Occipital lobe (tissue), 2 donors: ENCODE data around the gene RMDN3. TPM values are rescaled to one million over a fixed set of nuclear protein-coding genes. Genes with fewer than 3 reads are reported as not detected.
A peak's percentile ranks its signal among the peaks of the same experiment; 100 is the strongest.

Source experiments
- DNase-seq: peaks from one replicate; lab custom pipeline; 2025; lab: John Stamatoyannopoulos, UW
- total RNA-seq: library from RNA; depleted of rRNA; stranded (reverse); fragments of >200 nt; gene quantifications from one replicate; pipeline ENCODE4 v1.2.3, GENCODE V29; 2014

RMDN3 gene
- total RNA-seq, 1 donor from 2014 or later: 15.0 TPM

DNA sequence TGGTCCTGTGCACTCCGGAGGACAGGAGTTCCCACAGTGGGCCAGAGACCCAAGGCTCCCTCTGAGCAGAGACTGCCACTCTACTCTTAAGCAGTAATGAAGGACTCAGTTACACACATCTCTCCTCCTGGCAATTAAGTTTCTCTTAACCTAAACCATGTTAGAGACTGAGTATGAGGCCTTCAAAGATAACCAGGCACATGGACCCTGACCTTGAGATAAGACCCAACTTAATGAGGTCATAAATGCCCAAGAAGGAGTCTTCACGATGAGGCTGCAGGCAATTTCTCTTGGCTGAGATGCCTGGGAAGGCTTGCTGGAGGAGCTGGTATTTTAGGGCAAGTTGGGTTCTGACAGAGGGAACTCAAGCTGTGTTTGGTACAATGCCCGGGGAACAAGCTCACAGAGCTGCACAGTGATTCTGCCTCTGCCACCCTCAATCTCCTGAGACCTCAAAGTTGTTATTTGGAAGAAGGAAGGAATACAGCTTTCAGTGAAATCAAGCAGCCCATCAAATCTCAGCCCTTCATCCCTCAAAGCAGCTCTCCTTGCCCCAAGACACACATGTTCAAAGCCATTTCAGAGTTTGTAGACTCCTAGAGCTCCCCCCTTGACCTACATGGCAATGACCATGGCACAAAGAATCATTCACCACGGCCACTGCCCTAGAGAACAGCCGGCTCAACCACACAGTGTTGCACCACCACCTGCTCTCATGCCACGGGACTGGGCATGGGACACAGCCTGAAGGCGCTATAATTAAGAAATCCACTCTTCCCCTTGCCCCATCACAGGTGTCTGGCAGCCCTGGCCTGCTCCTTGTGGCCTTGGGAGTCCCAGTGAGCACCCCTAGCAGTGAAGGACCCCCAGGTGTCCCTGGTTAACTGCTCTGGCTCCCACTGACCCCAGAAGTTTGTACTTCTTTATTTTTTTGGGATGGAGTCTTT is 7.1 kb downstream of the RMDN3 start:
- no peak for DNase-seq

DNA sequence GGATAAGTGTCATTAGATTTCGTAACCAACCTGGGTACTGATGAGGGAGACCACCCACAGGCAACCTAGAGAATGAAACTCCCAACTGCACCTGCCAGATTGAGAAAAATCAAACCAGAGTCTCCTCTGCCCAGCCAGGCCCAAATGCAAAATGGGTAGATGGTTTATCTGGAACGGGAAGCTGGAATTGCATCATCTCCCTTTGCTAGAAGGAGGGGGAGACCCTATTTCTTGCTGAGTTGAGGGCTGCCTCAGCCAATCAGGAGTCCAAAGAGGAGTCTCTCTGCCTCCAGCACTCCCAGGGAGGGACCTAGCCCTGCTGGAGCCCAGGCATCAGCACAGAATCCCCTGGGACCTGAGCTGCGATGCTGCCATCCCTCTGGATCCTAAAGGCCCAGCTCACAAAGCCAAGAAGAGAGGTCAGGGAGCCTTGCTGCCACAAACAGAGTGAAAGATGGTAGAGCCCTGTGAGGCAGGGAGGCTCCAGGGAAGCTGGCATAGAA is 8.1 kb downstream of the RMDN3 start:
- no peak for DNase-seq

DNA sequence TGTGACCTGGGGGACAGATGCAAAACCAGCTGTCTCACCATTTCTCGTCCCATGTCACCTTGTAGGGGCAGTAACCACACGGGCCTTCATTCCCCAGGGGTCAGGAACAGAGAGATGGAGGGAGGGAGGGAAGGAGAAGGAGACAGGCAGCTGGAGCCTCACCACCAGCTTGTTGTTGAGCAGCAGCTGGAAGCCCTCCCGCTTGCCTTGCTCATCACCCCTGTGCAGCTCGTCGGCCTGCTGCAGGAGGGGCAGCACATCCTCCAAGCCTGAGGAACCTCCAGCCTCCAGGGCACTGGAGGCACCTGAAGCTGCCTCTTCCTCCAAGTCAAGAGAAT is 10.3 kb downstream of the RMDN3 start:
- DNase-seq: no peak

DNA sequence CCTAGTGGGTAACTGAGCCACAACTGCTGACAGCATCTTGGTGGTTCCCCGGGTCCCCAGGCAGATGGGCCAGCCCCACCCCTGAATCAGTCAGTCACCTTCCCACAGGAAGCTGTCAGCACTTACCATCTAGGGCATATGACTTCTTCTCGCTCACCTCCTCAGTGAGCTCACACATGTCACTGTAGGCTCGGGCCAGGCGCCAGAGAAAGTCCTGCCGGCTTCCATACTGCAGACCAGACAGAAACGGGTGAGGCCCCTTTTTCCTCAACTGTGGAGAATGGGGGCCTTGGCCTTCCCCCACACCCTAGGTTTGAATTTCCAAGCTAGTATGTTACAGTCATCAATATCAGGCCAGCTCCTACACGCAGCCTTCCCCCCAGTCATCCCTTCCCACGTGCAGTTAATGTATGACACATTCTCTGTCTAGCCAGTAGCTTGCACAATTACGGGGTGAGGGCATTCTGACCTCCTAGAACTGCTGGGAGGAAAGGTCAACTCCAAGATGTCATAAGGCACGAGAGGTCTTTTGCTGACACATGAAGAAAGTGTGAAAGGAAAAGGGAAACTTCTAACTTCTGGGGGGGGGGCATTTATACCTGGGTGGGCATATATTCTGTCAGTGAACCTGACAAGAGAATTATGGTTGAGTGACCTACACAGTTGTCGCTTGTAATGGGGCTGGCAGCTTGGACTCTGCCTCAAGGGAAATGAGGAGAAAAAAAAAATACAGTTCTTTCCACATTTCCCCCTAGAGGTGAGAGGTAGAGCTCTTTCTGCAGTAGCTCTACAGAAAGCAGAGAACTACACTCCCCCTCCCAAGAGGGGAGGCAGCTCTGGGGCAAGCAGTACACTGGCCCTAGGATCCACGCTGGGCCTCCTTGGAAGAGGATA is 10.9 kb downstream of the RMDN3 start:
- no peak for DNase-seq

DNA sequence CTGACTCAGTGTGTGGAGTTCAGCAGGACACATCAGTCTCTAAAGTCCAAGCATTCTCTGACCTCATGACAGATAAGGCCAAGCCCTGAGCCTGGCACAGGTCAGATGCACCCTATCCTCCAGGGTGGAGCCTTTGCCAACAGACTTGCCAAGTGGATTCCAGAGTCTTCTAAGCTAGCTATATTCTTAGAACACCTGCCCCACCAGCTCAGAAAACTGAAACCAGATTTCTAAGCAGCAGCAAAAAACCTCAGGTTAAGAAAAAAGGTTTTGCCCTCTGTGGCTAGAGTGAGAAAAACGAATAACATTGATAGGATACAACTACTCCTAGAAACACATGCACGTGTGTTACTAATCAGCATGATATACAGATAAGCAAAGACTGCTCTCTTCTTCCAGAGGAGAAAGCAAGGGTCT is 11.6 kb downstream of the RMDN3 start:
- DNase-seq: no peak

DNA sequence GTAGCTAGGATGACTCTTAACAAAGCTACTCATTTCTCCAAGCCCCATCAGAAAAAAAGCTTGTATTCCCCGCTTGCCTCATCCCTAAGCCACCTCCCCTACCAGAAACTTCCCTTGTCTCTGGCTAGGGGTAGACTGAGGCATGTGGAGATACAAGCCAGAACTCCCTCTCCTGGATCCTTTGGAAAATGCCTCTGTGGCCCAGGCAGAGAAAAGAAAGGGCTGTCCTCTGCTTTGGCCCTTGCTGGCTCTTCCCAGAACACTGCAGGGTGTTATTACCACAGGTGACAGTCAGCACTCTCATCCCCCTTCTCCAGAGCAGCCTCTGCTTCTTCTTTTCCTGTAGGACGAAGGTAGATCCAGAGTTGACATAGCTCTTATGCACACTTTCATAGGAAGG is 15.2 kb downstream of the RMDN3 start:
- DNase-seq: no peak

DNA sequence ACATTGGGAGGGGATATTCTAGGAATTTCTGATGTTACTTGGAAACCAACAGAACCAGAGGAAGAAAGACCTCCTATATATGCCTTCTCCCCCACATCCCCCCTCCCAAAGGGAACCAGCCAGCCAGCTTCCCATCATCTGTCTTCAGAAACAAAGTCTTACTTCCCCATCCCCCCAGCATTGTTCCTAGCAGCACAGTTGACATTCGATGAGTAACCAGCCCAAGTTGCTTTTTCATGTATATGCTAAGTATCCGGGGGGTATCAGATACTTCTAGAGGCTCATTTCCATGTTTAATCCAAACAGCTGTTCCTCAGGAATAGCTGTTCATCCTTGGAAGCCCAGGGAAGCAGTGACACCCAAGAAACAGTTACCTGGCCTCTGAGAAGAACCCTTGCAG is 16.0 kb downstream of the RMDN3 start:
- DNase-seq: no peak

DNA sequence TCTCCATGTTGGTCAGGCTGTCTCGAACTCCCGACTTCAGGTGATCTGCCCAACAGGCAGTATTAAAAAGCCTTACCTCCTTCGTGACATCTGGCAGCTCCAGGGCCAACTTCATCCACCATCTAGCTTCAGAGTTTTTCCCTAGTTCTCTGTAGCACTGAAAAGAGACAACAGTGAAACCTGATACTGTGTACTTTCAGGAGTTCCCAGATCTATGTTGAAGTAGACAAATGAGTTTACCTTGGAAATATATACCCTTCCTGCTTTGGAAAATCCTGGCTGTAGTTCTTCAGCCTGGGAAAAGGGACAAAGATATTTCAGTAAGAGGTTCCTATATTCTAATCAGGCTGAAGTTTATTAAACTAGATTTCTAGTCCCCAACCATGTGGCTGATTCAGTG is 18.0 kb downstream of the RMDN3 start:
- DNase-seq: no peak

DNA sequence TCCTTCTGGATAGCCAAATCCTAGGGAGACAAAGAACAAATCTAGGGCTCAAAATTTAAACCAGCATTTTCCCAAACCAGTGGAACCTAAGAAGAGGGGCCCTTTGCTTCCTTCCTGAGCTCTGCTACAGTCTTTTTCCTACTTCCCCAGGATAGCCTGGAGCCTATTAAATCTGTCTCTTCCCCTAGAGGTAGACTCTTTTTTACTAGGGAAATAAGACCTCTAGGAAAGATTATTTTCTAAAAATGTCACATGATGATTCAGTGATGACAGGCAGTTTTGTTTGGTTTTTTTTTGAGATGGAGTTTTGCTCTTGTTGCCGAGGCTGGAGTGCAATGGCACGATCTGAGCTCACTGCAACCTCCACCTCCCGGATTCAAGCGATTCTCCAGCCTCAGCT is 18.5 kb downstream of the RMDN3 start:
- DNase-seq: no peak

DNA sequence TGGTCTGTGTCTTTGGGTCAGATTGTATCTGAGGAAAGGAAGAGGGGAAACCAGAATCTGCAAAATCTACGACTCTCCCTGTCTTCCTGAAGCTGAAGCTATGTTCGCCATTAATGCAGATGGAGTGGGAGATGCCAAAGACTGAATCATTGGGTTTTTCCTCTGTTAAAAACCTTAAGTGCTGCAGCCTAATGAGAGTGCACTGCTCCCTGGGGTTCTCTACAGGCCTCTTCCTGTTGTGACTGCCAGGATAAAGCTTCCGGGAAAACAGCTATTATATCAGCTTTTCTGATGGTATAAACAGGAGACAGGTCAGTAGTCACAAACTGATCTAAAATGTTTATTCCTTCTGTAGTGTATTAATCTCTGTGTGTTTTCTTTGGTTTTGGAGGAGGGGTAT is 24.0 kb downstream of the RMDN3 start:
- DNase-seq: no peak

DNA sequence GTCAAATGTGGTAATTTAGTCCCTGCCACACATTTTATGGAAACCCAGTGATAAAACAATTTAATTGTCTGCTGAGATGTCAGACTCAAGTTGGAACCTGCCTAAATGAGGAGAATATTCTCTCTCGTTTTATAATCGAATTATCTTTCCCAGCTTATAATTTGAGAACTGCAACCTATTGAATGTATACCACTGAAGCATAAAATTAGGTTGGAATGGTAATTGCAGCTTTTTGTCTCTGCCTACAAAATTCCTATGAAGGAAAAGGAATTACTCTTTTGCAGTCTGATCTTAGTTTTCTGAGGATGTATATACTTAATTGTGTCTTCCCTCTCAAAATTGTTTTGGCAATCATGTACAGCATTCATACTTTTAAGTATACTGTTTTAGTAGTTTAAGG is 31.1 kb downstream of the RMDN3 start:
- no peak for DNase-seq

DNA sequence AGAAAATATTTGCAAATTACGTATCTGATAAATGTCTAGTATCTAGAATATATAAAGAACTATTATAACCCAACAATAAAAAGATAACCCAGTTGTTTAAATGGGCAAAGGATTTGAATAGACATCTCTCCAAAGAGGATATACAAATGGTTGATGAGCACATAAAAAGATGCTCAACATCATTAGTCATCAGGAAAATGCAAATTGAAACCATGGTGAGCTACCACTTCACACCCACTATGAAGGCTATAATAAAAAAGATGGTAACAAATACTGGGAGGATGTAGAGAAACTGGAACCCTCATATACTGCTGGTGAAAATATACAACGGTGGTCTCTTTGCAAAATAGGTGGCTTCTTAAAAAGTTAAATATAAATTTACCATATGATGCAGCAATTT is 32.1 kb downstream of the RMDN3 start:
- no peak for DNase-seq

DNA sequence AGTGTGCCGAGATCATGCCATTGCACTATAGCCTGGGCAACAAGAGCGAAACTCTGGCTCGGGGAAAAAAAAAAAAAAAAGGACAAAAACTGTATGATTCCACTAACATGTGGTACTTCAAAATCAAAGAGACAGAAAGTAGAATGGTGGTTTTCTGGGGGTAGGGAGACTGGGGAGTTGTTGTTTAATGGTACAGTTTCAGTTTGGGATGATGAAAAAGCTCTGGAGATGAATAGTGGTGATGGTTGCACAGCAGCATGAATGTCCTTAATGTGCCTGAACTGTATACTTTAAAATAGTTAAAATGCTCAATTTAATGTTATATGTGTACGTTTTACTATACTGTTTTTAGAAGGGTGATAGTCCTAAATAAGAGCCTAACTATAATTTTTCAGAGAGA is 32.7 kb downstream of the RMDN3 start:
- no peak for DNase-seq

DNA sequence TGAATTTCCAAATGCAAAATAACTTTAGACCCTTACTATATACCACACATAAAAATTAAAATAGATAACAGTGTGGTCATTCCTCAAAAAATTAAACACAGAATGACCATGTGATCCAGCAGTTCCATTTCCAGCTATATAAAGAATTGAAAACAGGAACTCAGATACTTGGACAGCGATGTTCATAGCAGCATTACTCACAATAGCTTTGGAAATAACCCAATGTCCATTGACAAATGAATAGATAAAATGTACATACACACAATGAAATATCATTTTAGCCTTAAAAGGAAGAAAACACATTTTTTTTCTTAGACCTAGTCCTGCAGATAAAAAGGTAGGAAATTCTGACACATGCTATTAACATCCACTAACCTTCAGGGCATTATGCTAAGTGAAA is 33.4 kb downstream of the RMDN3 start:
- no peak for DNase-seq

DNA sequence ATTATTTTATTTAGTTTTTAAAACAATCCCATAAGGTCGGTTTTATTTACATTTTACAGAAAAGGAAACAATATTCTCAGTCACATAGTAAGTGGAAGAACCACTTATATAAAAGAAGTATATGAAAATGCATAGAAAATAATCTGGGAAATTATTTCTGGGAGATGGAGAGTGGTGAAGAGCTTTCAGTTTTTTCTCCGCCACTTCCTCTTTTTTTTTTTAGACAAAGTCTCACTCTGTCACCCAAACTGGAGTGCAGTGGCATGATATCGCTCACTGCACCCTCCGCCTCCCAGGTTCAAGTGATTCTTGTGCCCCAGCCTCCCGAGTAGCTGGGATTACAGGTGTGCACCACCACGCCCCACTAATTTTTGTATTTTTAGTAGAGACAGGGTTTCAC is 38.9 kb downstream of the RMDN3 start:
- no peak for DNase-seq

DNA sequence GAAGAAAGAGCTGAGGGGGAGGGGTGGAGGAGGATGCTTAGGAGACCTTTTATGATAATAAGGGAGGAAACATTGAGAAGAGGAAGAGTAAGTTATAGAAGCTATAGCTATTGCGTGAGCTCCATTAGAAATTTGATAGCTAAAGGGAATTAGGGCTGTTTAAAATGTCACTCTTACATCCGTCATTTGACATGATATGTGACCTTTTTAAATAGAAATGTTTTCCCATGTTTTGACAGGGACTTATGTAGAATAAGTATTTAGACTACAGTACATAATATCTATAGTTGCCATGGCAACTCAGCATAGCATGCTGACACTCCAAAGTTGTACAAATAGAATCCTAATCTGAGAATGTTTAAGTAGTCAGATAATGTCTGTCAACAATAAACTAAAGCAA is 40.9 kb downstream of the RMDN3 start:
- DNase-seq: no peak

DNA sequence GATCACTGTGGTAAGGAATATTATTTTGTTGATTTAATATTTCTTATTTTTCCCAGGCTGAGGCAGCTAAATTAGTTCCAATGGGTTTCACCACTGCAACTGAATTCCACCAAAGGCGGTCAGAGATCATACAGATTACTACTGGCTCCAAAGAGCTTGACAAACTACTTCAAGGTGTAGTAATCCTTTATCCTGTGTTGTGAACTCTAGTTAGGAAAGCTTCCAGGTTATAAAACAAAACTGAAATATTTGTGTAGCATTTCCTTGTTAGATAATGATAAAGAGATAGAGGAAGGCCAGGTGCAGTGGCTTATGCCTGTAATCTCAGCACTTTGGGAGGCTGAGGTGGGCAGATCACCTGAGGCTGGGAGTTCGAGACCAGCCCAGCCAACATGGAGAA is 48.9 kb downstream of the RMDN3 start:
- DNase-seq: no peak

DNA sequence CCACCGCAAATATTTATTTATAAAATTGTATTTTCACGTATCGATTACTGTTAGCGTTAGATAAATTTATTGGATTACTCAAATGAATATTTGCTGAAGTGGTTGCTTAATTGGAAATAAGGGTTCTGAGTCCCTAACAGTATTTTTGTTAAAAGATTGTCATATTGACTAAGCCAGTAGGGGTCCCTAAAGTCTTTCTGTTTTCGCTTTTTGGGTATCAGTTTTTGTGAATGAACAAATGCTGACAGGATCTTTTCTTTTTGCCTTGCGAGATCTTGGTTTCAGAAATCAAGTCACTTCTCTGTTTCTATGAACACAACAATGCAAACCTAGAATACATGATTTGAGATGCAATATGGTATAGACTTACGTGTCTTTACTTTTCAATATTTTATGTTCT is 53.0 kb downstream of the RMDN3 start:
- no peak for DNase-seq

DNA sequence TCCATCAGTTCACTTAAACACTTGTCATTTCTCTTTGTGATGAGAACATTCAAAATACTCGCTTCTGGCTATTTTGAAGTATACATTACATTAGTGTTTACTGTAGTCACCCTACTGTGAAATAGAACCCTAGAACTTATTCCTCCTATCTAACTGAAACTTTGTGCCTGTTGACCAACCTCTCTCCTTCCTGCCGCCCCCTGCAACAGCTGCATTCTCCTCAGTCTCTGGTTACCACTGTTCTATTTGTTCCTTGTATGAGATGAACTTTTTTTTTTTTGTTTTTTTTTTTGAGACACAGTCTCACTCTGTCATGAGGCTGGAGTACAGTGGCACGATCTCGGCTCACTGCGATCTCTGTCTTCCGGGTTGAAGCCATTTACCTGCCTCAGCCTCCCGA is 57.1 kb downstream of the RMDN3 start:
- DNase-seq: no peak

DNA sequence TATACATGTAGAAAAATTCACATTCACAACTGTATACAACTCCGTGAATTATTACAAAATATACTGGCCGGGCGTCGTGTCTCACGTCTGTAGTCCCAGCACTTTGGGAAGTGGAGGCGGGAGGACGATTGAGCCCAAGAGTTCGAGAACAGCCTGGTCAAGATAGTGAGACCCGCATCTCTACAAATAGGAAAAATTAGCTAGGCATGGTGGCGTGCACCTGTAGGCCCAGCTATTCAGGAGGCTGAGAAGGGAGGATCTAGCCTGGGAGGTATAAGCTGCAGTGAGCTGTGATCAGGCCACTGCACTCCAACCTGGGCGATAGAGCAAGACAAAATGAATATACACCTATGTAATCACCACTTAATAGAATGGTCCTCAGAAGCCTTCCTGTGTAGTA is 58.8 kb downstream of the RMDN3 start:
- DNase-seq: no peak

DNA sequence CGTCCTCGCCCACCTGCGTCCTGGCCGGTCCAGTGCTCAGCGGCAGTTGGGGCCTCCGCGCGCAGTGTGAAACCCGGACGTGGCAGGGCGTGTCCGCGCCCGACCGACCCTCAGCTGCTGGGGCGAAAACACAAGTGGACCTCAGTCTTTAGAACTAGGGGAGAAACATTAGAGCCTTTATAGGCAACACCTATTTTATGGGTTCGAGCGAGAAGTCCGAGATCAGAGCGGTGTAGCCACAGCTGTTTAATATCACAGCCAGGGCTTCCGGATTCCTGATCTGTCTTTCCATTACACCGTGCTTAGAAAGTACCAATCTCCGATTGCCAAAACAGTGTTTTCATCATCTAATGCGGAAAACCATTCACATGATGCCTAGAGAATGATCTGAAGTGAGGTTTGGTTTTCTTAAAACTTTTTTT is 59.6 kb downstream of the RMDN3 start:
- DNase-seq: peak; percentile 15

DNA sequence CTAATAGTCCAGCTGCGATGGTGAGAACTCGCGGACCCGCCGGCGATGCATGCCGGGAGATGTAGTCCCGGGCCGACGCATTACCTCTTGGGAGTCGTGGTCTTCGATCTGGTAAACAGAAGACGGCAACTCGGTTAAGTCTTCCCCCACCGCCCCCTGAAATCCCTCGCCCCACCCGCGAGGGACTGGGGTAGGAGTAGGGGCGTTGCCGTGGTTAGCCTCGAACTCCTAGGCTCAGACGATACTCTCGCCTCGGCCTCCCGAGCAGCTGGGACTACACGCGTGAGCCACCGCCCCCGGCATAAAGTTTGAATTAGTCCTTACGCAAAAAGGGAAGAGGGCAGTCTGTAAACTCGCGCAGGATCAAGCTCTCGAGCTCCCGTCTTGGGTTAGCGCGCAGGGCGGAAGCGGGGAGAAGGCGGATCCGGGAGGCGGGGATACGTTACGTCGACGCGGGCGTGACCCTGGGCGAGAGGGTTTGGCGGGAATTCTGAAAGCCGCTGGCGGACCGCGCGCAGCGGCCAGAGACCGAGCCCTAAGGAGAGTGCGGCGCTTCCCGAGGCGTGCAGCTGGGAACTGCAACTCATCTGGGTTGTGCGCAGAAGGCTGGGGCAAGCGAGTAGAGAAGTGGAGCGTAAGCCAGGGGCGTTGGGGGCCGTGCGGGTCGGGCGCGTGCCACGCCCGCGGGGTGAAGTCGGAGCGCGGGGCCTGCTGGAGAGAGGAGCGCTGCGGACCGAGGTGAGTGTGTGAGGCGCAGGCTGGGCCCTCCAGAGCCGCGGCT is 60.2 kb downstream of the RMDN3 start, which contains the start of gene RAD51:
Gene RAD51, plus strand, starts transcription at position 487 of the 781 bp plus-strand sequence. CDS start 3,585 bp downstream, outside the sequence.
- peak; percentile 82 for DNase-seq
